C1 segment of cervical spinal cord (tissue), 14 donors: Measurements from ENCODE around the gene CD164L2.
A peak's percentile ranks its signal among the peaks of the same experiment; 100 is the strongest.

Experiments used
- DNase-seq, 14 donors: peaks; one replicate each; lab custom pipeline; 2025; lab: John Stamatoyannopoulos, UW

Gene CD164L2

DNA sequence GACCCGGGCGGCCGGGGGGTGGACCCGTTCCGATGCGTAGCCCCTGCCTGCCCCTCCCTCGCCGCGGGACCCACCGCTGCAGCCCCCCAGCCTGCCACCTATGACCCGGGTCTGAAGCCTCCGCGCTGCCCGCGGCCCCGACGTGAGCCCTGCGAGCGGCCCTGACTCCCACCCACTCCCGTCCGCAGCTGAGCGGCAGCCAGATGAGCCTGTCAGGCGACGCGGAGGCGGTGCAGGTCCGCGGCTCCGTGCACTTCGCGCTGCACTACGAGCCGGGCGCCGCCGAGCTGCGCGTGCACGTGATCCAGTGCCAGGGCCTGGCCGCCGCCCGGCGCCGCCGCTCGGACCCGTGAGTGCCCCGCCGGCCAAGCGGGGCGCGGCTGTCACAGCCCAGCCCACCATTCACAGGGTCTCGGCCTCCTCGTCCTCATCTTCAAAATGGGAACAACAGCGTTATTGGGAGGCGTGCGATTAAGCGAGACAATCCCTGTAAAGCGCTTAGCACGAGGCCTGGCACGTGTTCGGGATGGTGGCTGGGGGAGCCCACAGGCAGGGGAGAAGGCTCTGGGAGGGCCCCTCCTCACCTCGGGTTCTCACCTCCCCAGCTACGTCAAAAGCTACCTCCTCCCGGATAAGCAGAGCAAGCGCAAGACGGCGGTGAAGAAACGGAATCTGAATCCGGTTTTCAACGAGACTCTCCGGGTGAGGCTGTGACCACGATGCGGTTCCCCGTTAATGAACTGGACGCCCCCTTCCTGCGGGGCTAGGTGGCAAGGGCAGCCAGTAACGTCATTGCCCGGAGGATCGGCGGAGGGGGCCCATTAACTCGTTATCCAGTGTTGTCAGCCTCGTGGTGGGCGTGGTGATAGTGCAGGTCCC is 33.1 kb downstream of the CD164L2 start:
- peak in 2 of 14 donors; percentile 17 to 73 for DNase-seq

DNA sequence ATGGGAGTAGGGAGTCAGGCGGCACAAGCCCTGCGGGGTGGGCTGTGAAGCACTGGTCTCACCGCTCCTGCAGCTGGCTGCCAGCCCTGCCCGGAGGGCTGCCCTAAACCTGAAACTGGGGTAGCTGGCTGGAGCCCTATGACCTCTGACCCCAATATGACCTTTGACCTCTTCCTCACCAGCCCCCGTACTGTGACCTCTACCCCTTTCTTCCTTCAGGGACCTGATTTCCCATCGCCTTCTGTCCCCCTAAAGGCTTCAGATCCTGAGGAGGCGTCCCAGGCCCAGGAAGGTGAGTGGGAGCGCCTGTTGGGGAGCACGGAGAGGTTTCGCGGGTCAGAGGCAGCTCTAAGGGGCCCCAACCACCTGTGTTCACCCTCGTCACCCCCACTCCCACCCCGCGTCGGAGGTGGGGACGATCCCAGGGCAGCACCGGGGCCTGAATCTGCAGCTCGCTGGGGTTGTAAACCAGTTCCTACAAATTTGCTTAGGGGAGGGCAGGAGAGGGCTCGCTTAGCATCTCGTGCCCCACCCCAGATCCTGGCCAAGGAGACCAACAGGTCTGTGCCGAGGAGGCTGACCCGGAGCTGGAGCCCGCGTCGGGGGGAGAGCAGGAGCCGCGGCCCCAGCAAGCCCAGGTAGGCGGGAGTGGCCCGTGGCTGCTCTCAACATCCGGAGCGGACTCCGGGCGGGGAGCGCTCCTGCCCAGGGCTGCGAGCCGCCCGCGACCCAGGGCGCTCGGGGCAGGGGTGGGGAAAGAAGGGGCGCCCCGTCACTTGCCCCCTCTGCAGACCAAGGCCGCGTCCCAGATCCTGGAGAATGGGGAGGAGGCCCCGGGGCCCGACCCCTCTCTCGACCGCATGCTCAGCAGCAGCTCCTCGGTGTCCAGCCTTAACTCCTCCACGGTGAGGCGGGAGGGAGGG is 34.0 kb downstream of the CD164L2 start:
- peak in 1 of 14 donors; percentile 73 for DNase-seq

DNA sequence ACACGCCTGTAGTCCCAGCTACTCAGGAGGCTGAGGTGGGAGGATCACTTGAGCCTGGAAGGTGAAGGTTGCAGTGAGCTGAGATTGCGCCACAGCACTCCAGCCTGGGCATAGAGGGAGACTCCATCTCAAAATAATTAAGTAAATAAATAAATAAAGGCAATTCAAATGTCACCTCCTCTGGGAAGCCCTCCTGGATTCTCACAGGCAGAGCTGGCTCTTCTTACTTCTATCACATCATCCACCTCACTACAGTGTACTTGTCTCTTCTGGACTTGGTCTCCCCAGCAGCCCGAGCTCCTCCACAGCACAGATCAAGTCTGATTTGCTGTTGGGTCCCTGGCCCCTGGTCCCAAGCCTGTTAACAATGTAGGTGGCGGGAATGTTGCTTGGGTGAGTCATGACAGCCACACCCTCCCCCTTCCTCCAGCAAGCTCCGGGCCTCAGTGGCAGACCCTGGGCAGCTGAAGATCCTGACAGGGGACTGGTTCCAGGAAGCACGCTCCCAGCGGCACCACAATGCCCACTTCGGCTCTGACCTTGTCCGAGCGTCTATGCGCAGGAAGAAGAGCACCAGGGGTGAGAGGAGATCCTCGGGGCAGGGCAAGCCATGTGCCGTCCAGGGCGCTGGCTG is 36.0 kb downstream of the CD164L2 start:
- DNase-seq: no peak

DNA sequence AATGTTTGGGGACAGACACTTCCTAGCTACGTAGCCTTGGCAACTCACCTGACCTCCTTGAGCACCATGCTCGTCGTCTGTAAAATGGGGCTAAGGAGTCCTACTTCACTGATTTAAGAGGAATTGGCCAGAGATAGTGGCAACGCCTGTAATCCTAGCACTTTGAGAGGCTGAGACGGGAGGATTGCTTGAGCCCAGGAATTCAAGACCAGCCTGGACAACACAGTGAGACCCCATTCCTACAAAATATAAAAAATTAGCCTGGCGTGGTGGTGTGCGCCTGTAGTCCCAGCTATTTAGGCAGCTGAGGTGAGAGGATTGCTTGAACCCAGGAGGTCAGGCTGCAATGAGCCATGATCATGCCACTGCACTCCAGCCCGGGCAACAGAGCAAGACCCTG is 36.8 kb downstream of the CD164L2 start:
- DNase-seq: no peak

DNA sequence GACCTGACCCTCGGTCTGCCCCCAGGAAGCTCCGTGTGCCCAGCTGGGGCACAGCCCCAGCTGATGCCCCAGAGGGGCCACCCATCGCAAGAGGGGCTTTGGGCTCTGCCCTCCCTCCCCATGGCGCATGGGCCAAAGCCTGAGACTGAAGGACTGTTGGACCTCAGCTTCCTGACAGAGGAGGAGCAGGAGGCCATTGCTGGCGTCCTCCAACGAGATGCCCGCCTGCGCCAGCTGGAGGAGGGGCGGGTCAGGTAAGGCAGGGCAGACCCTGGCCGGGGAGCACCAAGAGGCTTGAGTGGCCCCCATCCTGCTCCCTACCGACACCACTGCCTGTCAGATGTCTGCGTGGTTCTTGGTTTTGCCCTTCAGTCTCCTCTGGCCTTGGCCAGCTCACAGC is 37.9 kb downstream of the CD164L2 start:
- DNase-seq: no peak

DNA sequence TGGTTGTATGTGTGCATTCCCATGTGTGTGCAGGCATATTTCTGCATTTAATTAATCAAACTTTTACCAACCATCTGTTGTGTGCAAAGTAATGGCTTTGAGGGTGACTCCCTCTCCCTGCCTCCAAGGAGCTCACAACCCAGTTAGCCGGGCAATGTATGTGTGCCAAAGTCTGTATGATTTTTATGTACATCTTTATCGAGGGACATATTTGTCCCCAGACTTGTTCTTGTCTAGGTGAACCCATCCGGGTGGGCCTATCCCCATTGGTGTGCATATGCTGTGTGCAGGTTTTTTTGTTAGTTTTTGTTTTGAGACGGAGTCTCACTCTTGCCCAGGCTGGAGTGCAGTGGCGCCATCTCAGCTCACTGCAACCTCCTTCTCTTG is 39.5 kb downstream of the CD164L2 start:
- DNase-seq: peak in 1 of 14 donors; percentile 51

DNA sequence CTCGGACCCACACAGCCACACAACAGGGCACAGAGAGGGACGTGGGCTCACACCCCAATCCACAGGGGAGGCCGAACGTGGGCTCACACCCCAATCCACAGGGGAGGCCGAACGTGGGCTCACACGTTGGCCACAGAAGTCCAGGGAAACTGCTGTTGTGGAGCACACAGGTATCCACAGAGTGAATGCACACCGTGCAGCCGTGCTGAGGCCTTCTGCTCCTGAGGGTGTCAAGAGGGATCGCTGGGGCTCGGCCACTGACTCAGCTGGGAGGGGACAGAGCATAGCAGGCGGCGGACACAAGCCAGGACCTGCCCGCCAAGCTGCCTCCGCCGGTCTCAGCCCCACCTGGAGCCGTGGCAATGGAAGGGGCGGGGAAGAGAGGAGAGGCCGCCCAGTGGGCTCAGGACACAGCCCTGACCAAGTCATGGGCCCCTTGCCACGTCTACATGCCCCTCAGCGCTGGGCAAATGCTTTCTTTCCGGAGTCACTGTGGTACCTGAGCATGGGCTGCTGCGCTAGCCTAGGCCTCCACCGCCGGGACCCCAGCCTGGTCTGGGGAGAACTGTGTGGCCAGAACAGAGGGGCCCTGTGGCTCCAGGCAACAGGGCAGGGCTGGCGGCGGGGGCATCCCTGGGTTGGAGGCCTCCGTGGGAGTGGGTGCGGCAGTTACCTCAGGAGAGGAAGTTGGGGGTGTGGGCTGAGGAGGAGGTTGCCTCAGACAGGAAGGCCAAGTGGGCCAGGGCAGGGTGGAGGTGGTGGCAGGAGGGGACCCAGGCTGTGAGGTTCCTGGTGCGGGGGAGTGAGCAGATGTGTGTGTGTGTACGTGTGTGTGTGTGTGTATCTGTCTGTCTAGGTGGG is 40.1 kb downstream of the CD164L2 start:
- peak in 1 of 14 donors; percentile 62 for DNase-seq

DNA sequence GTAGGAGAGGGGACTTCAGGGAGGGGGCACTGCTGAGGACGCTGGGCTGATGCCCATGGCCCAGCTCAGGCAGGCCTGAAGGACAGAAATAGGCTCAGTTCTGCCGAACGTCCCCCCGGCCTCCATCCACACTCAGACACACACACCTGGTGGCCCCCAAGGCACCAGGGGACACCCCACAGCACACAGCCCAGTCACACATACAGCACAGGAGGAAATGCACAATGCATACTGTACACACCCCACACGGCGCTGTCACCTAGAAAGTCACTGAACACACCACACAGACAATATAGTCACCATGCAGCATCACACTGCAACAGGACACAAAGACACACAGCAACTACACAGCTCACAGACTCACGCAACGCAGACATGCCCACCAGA is 40.7 kb downstream of the CD164L2 start:
- DNase-seq: peak in 1 of 14 donors; percentile 47

DNA sequence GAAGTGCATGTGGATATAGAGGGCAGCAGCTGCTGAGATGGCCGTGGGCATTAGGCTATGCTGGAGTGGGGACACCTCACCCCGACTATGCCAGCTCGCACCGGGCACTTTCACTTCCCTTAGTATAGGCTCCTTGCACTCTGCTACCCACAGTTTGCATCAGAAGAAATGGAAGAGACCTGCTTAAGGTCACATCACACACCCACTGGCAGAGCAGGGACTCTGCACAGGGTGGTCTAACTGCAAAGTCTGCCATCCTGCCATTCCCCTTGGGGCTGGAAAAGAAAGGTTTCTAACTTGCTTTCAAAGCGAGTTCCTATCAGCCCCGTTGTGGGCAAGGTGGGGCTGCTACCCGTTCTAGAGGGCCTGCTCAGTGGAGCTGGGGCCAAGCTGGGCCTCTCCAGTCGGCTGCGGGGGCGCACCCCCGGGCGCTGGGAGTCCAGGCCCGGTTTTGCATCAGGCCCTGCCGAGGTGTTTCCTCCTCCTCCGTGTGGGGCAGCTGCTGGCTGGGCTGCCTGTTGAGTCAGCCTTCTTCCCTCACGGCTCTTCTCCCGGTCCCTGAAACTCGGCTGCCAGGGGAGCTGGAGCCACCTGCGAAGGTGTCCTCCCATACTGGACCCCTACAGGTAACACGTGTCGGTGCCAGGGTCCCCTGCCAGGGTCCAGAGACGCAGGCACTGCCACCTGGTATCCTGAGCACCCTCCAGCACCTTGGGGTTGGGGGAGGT is 41.4 kb downstream of the CD164L2 start, which contains the start of gene SYTL1:
SYTL1 (plus strand) TSS at position 498 of the 728 bp plus-strand sequence. CDS start 3,313 bp downstream, outside the sequence.
- DNase-seq: peak in 1 of 14 donors; percentile 78

DNA sequence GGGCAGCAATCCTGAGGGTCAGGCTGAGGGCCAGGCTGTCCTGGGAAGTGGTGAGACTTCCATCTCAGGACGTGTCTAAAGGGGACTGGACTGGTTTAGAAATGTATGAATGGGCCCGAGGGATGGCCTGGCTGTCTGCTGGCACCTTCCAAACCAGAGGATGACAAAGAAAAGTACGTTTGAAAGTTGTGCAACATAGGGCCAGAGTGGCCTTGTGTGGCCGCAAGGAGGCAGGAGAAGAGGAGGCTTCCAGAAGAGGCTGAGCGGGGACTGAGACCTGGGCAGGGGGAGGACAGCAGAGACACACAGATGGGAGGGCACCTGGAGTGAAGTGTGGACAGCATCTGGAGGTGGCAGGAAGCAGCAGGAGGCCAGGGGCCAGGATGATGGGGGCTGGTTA is 43.9 kb downstream of the CD164L2 start:
- no peak for DNase-seq

DNA sequence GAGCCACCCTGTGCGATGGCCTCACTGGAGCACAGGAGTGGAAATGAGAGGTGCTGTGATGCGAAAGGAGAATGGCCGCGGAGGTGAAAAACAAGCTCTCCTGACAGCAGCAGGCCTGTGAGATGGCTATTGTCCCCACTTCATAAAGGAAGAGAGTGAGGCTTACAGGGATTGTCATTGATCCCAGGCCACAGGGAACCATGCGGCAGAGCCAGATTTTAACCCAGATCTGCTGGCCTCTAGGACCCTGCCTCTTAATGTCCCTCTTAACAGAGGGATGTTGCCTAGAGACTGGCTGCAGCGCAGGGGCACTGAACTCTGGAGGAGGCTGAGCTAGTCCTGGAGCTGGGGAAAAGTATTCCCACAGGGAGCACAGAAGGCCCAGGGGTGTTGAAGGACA is 44.4 kb downstream of the CD164L2 start:
- DNase-seq: no peak

DNA sequence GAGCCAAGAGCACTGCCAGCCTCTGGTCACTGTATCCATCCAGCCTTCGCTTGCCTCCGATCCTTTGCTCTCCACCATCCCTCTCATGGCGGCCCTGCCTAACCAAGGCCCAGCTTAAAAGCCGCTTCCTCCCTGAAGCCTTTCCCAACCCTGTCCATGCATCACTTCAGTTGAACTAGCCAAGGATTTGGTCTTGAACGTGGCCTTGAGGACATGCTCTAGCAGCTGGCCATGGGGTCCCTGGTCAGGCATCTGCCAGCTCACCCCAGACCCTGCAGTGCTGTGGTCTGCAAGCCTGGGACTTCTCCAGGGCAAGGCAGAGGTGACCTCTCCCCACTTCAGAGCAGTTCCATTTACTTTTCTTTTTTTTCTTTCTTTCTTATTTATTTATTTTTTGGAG is 46.4 kb downstream of the CD164L2 start:
- DNase-seq: no peak

DNA sequence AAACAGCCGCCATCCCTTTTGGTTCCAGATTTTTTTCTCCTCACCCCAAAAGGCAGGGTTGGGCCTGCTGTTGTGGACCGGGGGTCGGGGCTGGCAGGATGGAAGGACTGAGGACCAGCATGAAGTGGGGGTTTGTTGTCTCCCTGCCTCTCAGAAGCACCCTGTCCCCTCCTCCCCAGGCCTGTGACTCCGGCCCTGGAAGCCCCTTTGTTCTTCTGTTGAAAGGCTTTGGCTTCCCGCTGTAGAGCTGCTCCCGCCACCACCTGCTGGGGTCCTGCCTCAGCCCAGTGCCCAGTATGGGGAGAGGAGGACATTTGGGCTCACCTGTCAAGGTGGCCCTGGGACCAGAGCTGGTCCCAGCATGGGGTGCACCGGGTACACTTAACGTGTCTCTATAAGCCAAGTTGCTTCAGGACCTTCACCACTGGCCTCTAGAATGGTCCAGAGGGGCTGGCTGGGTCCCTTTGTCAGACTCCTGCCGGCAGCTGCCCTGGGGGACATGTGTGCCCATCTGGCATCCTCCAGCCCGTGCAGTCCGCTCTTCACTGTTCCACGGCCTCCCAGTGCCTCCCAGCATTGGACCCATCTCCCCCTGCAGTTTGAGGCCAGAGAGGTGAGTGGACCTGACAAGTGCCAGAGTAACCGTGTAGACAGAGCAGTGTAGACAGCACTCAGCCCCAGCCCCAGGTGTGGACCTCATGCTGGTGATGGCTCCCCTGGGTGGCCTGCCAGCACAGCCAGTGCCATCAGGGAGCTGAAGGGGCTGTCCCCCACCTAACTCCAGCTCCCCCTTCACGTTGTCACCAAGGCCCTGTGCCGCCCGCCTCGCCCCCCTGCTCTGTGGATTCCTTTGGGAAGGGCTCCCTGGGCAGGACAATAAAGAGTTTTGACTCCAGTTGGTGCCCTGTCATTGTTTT is 47.4 kb downstream of the CD164L2 start:
- DNase-seq: no peak

DNA sequence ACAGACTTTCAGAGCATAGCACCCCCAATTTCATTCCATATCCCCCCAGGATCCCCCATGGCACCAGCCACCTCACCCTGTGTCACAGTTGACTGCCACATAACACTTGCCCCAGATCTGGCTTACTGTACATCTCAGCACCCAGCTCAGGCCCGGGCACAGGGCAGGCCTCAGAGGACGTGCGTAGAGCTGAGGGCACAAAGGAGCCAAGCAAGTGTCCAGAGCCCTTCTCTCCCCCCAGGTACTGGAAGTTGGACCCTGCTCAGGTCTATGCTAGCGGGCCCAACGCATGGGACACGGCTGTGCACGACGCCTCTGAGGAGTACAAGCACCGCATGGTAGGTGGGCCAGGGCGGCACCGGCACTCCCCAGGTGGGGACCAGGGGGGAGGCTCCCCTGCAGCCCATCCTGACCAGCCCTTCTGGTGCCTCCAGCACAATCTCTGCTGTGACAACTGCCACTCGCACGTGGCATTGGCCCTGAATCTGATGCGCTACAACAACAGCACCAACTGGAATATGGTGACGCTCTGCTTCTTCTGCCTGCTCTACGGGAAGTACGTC is 49.3 kb downstream of the CD164L2 start:
- no peak for DNase-seq

DNA sequence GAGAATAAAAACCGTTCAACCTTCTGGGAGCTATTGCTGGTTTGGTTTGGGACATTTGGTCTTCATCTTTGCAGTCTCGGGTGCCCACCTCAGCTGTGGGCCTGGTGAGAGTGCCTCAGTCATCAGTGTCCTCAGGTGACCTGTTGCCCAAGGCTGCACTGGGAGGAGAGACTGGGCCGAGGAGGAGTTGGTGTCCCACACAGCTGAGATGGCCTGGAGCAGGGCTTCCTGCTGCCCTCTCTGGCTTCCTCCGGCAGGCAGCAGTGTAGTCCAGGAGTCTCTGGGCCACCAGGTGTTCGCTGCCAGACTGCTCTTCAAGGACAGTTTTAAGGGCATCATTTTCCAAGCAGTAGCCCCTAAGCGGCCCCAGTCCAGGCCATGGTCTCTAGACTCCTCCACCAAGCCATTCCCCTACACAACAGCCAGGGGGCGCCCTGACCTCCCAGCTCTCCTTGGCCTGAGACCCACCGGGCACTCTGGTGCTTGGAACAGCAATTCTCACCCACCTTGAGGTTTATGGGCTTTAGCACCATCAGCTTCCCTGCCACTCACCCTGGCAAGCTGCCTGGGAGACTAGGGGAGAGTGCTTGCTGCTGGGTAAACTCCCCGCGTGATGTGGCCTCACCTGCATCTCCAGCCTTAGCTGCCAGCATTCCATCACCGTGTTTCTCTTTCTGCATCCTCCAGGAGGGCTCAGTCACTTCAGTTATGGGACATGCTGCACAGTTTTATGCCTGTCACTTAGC is 50.4 kb downstream of the CD164L2 start:
- DNase-seq: peak in 3 of 14 donors; percentile 9 to 34 (median 30)

DNA sequence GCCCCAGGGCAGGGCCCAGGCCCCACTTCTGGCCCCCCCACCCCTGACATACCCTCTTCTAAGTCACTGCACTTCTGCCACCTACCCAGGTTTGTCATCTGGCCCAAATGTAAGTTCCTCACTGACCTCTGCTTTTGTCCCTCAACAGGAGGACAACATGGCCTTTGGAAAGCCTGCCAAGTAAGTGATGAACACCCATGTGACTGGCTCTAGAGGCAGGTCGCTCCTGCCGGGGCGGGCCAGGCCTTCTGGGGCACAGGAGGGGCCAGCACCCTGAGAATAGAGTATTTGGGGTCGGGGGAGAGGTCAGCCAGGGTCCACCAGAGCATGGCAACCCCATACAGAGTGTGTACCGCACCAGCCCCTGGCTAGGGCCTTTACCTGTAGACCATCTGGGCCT is 51.2 kb downstream of the CD164L2 start:
- peak in 1 of 14 donors; percentile 9 for DNase-seq

DNA sequence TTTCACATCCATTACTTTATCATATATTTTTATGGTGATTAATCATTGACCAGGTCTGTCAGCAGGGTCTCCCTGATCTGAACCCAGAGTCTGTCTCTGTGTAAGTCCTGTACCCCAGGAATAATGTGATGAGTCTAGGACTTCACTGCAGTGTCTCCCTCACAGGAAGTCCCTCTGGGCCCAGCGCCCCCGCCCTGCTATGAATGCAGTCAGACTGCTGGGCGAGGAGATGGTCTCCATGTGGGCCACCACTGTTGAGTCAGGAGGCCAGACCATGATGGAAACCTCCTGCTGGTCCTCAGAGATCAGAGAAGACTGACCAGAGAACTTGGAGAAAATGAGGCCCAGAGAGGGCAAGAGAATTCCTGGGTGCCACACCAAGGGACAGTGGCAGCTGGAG is 51.7 kb downstream of the CD164L2 start:
- DNase-seq: no peak

DNA sequence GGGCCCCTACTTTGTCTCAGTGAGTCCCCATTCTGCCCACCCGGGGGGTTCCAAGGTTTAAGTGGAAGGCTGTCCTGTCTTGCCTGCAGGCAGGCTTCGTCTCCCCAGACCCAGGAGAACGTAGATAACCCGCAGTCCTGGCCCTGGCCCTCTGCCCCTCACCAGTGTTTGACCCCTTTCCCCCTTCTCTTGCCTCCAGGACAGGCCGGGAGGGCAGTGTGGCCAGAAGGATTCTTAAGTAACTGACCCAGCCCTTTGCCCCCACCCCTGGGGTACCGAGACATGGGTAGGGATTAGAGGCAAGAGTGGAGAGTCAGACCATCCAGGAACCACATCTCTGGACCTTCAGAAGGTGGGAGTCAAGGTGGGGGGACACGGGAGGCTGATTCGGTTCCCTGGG is 52.3 kb downstream of the CD164L2 start:
- no peak for DNase-seq
